Measurements from ENCODE around the gene S100A9. TPM values are rescaled to one million over a fixed set of nuclear protein-coding genes. Genes with fewer than 3 reads are reported as not detected.

Gene S100A9
- total and polyA plus RNA-seq, 7 donors: 73.4 to 943 (median 308) TPM

DNA sequence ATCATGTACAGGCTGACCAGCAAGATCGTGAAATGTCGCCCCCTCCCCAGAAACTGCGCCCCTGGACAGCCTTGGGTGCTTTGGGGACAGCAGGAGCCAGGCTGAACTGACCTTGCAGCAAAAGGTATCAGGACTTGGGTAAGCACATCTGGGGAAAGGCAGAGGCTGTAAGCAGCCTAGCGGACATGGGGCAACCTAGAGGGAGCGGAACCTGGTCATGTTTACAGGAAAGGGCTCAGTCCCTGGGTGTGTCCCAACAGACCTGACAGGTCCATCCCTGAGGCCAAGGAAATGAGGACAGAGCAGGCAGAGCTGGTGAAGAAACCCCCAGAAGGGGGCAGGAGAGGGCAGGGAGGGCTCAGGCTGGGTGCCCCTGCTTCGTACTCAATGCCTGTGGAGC, 36.3 kb downstream of the S100A9 start:
- intact Hi-C loops (cut with DNase I): no loop called here
- TF ChIP-seq POLR2A (IDR thresholded peaks at IDR 0.05) (no peak), POLR2AphosphoS5 (IDR thresholded peaks at IDR 0.05) (no peak), EP300 (IDR thresholded peaks at IDR 0.05) (no peak)
- TF ChIP-seq, protein P1, sequence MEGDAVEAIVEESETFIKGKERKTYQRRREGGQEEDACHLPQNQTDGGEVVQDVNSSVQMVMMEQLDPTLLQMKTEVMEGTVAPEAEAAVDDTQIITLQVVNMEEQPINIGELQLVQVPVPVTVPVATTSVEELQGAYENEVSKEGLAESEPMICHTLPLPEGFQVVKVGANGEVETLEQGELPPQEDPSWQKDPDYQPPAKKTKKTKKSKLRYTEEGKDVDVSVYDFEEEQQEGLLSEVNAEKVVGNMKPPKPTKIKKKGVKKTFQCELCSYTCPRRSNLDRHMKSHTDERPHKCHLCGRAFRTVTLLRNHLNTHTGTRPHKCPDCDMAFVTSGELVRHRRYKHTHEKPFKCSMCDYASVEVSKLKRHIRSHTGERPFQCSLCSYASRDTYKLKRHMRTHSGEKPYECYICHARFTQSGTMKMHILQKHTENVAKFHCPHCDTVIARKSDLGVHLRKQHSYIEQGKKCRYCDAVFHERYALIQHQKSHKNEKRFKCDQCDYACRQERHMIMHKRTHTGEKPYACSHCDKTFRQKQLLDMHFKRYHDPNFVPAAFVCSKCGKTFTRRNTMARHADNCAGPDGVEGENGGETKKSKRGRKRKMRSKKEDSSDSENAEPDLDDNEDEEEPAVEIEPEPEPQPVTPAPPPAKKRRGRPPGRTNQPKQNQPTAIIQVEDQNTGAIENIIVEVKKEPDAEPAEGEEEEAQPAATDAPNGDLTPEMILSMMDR (IDR thresholded peaks at IDR 0.05): no peak
- DNase-seq: no peak
- Histone ChIP-seq H3K27ac (no peak overlapping the region), H3K9me3 (no peaks in the 10 kb centered on the region), H3K36me3 (no peaks in the 10 kb centered on the region), H3K27me3 (peaks cover 0 to 11% (median 0%) of the 10 kb centered on the region in 3 donors), H3K4me3 (no peak overlapping the region), H3K4me1 (no peaks in the 10 kb centered on the region)
- 71 to 82% methylated on average over 6 of the region's 6 CpGs for WGBS, 2 donors

DNA sequence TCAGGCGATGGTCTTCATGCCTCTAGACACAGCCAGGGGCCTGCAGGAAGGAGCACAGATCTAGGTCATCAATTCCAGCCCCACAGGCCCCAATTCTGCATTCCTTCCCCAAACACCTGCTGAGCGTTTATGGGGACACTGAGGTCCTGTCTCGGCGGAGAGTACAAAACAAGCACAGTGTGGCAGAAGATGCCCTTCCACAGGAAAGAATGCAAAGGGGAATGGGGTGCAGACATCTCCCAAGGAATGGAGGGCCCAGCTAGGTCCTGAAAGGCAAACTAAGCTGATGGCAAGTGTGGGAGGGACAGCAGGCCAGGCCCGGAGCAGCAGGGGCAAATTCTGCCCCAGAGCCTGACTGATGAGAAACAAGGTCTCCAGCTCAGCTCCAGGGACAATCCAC, 36.7 kb downstream of the S100A9 start:
- Histone ChIP-seq H3K27ac (no peak overlapping the region), H3K36me3 (no peaks in the 10 kb centered on the region), H3K4me1 (no peaks in the 10 kb centered on the region), H3K9me3 (no peaks in the 10 kb centered on the region), H3K27me3 (peaks cover 0 to 11% (median 0%) of the 10 kb centered on the region in 3 donors), H3K4me3 (no peak overlapping the region)
- TF ChIP-seq POLR2AphosphoS5 (IDR thresholded peaks at IDR 0.05) (no peak), POLR2A (IDR thresholded peaks at IDR 0.05) (no peak)
- DNase-seq: no peak
- intact Hi-C loops (cut with DNase I): no loop called here
- 83% methylated on average over 5 of the region's 5 CpGs for WGBS, 2 donors

DNA sequence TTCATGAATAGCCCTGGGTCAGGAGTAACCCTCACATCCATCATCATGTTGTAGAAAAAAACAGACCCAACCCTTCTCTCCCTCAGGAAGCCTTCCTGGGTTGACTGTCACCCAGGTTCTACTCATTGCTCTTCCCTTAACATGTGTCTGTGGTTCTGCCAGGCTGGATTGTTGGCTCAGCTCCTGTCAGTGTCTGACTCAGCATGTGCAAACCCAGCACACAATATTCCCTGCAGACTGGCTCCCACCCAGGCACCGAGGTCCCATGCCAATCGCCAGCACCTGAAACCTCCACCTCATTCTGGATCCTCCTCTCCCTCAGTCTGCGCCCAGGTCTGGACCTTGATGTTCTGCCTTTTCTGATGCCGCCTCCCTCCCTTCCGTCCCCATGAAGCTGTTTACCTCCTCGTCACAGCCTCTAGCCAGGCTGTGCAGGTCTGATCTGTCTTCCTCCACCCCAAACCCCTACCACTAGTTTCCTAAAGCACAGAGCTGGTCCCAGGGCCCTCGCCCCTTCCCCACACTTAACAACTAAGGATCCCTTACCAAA, 37.6 kb downstream of the S100A9 start:
- no peak for DNase-seq
- Histone ChIP-seq H3K4me1 (no peaks in the 10 kb centered on the region), H3K27ac (no peak overlapping the region), H3K4me3 (no peak overlapping the region), H3K27me3 (peaks cover 0 to 11% (median 0%) of the 10 kb centered on the region in 3 donors), H3K36me3 (no peaks in the 10 kb centered on the region), H3K9me3 (no peaks in the 10 kb centered on the region)
- intact Hi-C loops (cut with DNase I): no loop called here
- 63 to 78% methylated on average over 7 of the region's 7 CpGs for WGBS, 2 donors
- TF ChIP-seq POLR2A (IDR thresholded peaks at IDR 0.05) (no peak), POLR2AphosphoS5 (IDR thresholded peaks at IDR 0.05) (no peak)

DNA sequence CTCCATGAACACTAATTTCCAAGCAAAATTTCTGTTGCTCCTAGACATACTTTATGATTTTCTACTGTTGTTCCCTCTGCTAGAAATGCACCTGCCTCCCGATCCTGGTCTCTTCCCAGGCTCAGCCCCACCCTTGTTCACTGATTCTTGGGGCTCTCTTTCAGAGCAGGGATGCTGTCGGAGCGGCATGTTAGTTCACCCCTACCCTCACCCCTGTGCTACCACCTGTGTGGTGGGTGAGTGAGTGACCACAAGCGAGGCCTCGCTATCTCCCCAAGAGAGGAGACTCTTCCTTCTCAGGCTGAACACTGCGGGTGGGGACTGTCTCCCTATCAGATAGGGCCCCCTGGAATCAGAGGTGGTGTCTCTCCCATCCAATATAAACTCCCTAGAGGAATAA, 38.1 kb downstream of the S100A9 start:
- H3K4me3 ChIP-seq: no peak overlapping the region
- 79 to 89% methylated on average over 6 of the region's 6 CpGs for WGBS, 2 donors
- no peaks in the 10 kb centered on the region for H3K36me3 ChIP-seq
- H3K4me1 ChIP-seq: no peaks in the 10 kb centered on the region
- no peak for DNase-seq
- H3K27me3 ChIP-seq: peaks cover 0 to 11% (median 0%) of the 10 kb centered on the region in 3 donors
- intact Hi-C loops (cut with DNase I): no loop called here
- no peaks in the 10 kb centered on the region for H3K9me3 ChIP-seq
- TF ChIP-seq POLR2A (IDR thresholded peaks at IDR 0.05) (no peak), EP300 (IDR thresholded peaks at IDR 0.05) (no peak), POLR2AphosphoS5 (IDR thresholded peaks at IDR 0.05) (no peak)
- TF ChIP-seq, protein P1 (IDR thresholded peaks at IDR 0.05): no peak
- H3K27ac ChIP-seq: no peak overlapping the region

DNA sequence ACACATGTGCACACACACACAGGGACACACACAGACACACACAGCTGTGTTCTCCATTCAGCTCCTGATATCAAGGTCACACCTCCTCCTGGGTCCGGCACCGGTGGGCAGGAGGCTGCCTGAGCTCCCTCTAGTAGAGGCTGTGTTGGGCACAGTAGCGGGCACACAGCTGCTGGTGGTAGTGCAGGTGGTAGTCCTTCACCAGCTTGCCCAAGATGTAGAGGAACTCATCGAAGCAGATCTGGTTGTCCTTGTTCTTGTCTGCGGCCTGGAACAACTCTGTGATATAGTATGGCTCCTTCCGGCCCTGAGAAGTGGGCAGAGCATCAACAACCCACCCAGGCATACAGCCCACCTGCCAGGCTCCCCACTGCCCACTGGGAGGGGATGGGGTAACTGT, 38.8 kb downstream of the S100A9 start:
- no peak overlapping the region for H3K4me3 ChIP-seq
- intact Hi-C loops (cut with DNase I): no loop called here
- H3K27me3 ChIP-seq: peaks cover 0 to 11% (median 0%) of the 10 kb centered on the region in 3 donors
- no peak for DNase-seq
- 77 to 89% methylated on average over 6 of the region's 6 CpGs for WGBS, 2 donors
- no peak overlapping the region for H3K27ac ChIP-seq
- TF ChIP-seq, protein P1 (IDR thresholded peaks at IDR 0.05): no peak
- no peaks in the 10 kb centered on the region for H3K9me3 ChIP-seq
- no peaks in the 10 kb centered on the region for H3K36me3 ChIP-seq
- H3K4me1 ChIP-seq: no peaks in the 10 kb centered on the region
